Measurements from ENCODE around the gene SLC25A45.

Gene SLC25A45

GRCh38 chr11:65325435-65325834, 57.0 kb downstream of the SLC25A45 start:
- no peak for TF ChIP-seq CTCF (IDR thresholded peaks at IDR 0.05; ENCODE audit: borderline replicate concordance, insufficient read depth, low read depth, low read length)
- H3K4me3 ChIP-seq (ENCODE audit: low read depth, low read length): no peak overlapping the region
